ENCODE measurements around the gene PHRF1.

PHRF1 gene

DNA sequence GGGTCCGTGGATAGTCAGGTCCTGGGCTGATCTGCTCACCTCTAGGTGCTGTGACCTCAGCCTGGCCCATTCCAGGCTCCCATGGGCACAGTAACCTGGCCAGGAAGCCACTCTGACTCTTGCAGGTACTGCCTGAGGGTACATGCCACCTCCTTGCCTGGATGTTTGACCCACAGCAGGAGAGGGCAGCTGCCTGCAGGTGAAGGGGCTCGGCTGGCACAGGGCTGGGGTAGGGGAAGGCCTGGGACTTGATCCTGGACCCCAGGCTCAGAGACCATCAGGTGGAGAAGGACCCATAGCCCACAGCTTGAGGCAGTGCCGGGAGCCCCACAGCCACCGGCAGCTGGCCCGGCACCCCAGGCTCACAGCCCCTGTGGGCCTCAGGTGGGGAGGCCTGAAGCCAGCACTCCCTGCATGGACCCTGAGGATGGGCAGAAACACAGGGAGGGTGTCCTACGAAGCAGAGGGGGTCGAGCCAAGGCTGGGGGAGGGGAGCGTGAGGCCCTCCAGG, 36.2 kb upstream of the PHRF1 start:
- no peak for DNase-seq

DNA sequence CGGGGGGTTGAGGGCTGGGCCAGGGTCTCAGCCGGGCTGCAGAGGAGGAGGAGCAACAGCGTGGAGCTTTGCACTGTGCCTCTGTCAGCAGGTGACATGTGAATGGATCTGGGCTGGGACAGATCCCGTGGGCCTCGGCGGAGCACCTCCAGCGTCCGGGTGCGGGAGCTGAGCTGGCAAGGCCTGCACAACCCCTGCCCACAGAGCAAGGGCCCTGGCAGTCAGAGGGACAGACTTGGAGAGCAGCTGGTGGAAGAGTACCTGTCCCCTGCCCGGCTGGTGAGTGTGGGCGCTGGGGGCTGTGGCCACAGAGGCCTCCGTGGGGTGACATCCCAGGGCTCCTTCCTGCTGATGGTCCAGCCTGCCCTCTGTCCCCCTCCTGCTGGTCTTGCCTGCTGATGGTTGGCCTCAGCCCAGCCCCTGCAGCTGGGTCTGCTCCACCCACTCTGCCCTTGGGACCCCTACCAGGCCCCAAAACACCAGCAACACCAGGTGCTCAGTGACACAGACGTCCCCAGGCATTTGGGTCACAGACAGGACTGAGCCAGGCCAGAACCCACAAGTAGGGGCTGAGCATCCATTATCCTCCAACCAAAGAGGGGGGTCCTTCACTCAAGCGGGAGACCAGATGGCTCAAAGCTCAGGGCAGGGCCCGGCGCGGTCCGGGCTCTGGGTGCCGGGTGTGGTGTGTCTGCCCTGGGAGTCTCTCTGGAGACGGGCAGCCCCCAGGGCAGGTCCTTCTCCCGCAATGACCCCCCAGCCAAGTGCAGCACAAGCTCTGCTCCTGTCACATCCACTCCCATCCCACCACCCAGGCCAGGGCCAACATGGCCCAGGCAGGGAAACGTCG, 35.5 kb upstream of the PHRF1 start:
- no peak for DNase-seq

DNA sequence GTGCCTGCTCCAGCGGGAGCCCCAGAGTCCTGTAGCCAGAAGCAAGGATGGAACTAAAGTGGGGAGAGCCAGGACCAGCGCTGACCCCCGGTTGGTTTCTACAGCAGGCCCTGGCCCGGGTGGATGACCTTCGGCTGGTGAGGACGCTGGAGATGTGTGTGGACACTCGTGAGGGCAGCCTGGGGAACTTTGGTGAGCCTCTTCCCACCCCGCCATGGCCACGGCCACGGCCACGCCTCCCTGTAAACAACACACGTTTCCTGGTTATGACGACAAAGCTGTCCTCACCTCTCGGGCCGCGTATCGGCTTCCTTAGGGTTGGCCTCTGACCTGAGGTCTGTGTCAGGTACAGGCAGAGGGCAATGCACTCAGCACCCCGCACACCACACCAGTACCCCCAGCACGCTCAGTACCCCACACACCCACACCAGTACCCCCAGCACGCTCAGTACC, 34.8 kb upstream of the PHRF1 start:
- DNase-seq: no peak

DNA sequence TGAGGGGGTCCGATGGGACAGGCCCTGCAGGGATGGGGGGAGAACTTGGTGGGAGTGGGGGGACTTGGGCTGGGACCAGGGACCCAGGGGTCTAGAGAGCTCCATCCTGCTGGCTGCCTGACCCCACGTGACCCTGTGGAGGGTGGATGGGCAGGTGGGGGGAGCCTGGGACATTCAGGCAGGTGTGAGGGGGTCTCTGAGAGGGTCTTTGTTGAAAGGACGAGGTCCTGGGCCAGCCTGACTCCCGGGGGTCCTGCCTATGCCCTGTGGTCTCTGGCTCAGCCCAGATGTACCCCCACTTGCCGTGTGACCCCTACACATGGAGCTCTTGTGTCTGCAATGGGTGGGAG, 31.5 kb upstream of the PHRF1 start:
- DNase-seq: no peak

DNA sequence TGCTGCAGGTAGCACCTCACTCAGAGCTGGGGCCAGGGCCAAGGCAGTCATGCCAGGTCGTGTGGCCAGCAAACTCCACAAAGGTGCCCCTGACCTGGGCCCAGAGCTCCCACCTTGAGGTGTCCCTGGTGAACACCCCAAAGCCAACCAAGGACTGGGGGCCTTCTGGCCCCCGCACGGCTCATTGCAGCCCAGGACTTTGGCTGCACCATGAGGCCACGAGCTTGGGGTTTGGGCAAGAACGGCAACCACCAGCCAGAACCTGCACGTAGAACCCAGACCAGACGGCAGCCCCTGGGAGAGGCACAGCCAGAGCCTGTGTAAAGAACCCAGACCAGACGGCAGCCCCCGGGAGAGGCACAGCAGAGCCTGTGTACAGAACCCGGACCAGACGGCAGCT, 31.1 kb upstream of the PHRF1 start:
- DNase-seq: no peak

DNA sequence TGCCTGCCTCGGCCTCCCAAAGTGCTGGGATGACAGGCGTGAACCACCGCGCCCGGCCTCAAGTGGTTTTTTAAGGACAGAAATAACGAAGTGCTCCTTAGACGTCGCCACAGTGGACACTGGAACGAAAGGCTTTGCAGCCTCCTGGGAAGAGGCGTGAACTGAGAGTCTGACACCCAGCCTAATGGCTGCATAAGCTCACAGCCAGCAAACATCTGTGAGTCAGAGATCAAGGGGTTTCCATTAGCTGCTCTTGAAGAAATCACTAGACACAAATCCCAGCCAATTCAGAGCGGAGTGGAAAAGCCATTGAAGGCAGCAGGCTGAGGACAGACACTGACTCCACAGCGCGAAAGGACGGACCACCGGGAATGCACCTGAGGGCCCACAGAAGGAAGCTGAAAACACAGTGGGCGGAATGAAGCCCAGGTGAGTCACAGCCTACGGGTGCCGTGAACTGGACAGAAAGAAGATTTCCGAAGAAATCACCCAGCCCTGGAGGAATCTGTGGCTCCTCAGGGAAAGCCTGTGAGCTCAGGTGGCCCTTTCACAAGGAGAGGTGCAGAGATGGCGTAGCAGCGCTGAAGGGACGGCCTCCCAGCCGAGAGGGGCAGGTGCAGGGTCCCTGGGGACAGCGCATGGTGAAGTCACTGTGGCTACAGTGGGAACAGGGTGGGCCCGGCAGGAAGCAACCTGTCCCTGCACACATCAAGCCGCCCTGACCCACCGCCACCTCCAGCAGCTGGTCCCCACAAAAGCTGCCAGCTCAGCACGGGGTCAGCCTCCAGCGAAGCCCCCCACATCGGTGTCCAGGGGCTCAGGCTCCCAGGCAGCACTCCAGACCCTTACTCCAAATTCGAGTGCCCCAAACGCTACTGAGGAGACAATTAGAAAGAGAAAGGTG, 27.3 kb upstream of the PHRF1 start:
- no peak for DNase-seq

DNA sequence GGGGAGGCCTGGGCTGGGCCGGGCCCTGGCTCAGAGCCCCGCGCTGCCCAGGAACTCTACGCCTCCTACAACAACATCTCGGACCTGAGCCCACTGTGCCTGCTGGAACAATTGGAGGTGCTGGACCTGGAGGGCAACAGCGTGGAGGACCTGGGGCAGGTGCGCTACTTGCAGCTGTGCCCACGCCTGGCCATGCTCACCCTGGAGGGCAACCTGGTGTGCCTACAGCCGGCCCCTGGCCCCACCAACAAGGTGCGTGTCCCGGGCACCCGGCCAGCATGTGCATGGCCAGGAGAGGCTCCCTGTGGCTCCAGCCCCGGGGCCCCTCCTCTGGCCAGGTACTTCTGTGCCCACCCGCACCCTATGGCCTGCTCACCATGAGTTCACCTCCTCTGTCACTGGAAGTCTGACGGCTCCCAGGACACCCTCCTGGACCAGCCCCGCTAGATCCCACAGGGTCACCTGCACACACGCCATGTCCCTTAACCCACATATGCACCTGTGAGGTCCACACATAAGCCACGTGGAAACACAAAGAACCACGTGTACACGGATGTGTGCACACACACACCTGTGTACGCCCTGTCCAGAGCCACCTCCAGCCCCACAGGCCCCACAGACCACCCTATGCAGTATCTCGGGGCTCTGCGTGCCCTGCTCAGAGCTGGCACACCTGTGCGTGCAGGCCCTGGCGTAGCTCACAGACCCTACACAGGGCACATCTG, 26.1 kb upstream of the PHRF1 start:
- no peak for DNase-seq

DNA sequence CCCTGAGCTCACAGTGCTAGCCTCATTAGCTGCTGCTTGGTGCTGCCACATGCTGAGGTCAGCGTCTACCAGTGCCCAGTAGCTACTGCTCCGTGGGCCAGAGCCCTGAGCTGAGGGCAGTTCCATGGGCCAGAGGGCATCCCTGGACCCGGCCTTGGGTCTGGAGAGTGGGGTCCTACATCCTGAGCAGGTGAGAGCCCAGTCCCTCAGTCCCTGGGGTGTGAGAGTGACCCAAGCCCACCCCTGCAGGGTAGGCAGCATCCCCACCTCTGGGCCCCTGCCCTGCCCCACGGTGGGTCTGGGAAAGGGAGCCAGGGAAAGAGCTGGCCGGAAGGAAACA, 25.6 kb upstream of the PHRF1 start:
- no peak for DNase-seq

DNA sequence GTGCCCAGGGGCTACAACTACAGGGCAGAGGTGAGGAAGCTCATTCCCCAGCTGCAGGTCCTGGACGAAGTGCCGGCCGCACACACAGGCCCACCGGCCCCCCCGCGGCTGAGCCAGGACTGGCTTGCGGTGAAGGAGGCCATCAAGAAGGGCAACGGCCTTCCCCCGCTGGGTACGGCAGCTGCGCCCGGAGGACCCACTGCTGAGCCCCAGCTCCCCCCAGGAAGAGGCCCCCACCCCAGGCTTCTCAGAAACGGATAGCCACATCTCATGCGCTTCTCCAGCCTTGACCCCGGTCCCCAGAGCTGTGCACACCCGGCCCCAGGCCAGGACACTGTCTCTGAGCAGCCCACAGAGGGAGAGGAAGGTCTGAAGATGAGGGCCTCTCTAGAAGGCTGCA, 25.1 kb upstream of the PHRF1 start:
- no peak for DNase-seq

DNA sequence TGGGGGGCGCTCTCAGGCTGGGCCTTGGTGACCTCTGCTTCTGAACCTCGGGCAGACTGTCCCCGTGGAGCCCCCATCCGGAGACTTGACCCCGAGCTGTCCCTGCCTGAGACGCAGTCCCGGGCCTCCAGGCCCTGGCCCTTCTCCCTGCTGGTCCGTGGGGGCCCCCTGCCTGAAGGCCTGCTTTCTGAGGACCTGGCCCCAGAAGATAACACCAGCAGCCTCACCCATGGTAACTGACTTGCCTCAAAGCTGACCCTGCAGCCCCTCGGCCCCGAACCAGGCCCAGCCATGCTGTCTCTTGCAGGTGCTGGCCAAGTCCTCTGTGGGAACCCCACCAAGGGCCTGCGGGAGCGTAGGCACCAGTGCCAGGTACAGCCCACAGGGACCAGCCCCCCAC, 24.7 kb upstream of the PHRF1 start:
- DNase-seq: no peak

DNA sequence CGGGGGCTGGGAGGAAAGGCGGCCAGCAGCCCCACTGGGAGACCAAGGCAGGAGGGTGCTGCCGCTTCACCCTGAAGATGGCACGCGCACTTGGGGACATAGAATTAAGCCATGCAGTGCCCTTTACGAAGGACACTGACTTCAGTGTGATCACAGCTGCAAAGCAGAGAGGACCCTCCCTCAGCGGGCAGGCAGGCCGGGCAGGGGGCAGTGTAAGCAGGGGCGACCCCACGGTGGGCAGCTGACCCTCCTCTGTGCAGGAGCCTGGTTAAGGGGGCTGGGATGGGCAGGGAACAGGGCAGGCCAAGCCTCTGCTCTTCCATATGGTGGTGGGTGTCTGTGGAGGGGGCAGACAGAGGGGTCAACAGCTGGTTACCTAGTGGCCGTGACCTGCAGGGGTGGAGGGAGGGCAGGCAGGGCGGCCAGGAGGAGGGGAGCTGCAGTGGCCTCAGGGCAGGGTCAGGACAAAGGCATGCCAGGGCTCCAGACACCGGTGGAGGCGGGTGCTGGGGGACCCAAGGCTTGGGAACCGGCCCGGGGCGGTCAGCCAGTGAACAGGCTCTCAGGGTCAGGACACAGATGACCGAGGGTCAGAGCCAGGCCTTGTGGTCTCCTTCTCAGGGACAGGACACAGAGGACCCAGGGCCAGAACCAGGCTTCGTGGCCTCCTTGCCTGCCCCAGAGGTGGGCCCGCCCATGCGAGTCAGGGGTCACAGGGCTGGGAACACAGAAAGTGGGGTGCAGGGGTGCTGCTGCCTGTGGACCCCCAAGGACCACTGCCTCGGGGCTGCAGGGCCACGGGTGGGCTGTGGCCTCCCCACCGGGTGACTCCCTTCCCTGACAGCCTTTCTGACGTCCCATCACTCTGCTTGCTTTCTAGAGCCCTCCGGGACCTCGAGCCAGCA, 22.9 kb upstream of the PHRF1 start:
- no peak for DNase-seq

DNA sequence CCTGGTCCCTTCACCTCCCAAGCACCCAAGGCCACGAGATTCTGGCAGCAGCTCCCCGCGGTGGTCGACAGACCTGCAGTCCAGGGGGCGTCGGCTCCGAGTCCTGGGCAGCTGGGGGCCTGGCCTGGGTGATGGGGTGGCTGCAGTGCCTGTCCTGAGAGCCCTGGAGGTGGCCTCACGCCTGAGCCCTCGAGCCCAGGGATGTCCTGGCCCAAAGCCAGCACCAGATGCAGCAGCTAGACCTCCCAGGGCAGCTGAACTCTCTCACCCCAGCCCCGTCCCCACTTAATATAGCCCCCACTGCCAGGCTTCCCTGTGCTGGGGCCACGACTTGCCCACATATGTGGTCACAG, 22.3 kb upstream of the PHRF1 start:
- DNase-seq: no peak

DNA sequence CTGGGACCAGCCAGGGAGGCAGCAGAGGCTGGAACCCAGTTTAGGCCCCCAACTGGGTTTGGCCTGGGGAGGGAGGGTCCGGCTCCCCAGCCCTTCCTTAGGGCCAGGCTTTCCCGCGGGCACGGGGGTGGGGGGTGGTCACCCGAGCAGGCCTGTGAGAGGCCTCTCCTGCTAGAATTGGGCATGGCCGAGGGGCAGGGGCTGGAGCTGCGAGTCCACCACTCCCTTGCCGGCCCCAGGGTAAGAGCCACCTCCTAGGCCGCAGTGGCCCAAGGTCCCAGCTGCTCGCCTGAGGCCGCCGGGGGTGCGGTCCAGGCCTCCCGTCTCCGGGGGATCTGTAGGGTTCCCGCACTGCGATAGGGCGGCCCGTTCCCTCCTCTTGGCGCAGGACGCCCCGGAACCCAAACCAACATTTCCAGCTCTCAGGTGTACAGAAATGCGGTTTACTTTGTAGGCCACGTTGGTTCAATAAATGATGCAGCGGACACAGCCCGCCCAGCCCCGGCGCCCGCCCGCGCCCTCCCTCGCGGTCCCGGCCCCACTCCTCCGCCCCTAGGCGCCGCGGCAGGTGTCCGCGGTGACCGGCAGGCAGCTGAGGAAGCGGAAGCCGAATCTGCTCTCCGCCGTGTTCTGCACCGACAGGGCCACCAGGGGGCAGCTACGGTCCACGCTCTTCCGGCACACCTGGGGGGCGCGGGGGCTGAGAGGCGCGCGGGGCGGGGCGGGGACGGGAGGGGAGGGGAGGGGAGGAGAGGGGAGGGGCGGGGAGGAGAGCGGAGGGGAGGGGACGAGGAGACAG, 21.6 kb upstream of the PHRF1 start:
- peak; percentile 52 for DNase-seq

DNA sequence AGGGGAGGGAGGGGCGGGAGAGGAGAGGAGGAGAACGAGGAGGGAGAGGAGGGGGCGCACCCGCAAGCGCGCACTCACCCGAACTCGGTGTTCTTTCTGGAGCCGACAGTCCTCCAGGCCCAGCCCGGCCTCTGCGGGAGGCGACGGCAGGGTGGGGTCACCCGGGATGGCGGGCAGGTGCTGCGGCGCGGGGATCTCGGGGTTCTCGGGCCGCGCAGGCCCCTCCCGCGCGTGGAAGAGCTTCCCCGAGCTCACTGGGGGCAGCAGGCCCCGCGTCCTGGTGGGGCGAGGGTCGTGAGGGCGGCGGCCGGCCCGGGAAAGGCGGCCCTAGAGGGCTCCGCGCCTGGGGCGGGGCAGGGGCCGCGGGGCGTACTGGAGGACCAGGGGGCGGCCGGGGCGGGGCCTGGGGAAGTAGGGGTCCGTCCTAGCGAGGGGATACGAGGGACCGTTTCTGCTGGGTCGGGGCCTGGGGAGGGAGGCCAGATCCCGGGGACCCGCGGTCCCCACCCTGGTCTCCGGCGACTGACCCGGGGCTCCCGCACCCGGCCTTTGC, 21.0 kb upstream of the PHRF1 start:
- DNase-seq: no peak

DNA sequence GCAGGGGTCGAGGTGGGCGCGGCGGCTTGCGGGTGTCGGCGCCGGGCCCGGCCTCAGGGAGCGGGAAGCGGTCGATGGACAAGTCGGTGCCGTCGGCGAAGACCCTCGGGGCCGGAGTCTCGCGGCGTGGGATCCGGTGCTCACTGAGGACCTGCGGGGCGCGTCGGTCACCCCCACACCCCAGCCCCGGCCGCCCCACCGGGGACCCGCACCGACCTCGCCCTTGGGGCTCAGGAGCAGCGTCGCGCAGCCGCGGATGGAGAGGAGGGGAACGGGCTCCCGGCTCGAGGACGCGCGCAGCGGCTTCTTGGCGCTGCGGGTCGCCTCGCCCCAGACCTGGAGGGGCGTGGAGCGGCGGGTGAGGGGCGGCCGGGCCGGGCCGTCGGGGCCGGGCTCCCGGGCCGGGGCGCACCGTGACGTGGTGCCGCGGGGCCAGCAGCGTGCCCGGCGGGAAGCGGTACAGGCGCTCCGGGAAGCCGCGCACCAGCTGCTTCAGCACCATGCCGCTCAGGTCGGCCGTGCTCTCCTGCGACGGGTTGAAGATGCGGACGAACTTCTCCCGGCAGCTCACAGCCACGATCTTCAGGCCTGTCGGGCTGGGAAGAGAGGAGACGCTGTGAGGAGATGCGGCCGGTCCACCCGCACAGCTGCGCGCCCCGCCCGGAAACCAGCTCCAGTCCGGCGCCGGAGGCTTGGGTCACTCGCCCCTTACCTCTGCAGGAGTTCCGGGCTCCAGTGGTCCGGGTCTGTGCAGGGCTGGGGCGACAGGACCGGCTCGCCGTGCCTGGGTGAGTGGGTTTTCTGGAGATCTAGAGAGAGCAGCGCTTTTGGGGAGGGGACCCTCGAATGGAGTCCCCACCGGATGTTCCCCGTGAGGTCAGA, 20.2 kb upstream of the PHRF1 start:
- DNase-seq: no peak

DNA sequence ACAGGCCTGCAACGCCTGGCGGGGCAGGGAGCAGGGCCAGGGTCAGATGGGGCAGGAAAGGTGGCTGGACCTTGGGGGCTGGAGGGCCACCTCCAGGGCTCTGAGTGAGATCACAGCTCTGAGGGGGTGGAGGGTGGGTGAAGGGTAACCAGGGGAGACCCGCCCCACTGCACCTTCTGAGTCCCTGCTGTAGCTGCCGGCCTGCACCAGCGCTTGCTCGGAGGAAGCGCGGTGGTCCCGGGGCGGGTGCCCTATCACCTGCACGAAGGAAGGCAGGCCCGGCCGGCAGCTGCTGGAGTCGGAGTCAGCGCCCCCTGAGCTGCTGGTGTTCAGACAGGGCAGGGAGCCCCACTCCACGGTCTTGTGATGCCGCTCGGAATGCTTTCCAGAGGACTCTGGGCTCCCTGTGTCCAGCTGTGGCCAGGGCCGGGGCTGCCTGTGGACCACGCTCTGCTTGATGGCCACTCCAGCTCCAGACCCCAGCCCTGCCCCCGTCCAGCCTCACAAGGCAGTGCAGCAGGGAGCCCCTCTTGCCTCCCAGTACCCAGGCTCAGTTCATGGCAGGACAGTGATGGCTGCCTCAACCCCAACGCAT, 19.5 kb upstream of the PHRF1 start:
- no peak for DNase-seq

DNA sequence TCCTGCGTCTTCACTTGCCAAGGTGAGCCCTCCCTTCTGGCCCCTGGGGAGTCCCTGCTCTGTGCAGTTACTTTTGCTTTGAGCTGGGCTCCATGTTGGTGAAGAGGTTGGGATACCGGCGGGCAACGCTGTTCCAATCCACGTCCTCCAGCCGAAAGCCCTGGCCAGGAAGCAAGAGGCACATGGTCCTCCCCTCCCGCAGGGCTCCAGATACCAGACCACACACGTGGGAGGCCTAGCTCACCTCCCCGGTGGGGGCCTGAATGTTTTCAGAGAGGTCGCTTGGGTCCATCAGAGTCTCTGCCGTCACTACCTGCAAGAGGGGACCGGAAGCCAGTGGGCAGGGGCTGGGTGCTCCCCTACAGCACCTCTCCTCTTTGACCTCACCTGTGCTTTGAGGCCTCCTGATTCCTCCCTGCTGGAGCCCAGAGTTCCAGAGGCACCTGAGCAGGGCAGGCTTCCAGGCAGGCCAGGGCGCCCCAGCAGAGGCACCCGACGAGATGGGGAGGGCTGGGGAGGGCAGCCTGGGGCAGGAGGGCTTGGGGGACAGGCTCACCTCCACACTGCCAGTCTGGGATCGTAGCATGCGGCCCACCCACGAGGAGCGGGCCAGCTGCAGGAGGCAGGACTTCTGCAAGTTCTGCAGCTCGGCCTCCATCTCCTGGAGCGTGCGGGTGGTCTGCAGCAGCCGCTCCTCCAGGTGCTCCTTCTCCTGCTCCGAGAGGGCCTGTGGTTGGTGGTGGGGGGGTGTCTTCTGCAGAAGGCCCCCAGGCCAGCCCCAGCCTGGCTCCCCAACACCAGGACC, 18.7 kb upstream of the PHRF1 start:
- no peak for DNase-seq

DNA sequence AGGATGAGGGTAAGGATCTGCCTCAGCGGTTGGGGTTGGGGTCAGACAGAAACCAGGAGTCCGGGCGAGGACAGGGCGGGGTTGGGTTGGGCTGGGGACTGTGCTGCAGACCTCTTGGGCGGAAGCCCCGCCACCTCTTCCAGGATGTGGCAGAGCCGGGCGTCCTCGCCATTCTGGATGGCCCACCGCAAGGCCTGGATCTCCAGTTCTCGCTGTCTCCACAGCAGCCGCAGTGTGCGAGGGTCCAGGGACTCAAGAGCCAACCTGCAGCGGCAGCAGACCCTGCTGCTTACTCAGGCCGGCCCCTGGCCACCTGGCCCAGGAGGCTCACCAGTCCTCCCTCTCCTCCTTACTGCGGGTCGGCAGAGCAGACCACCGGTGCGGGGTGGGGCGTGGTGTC, 17.8 kb upstream of the PHRF1 start:
- no peak for DNase-seq

Measured in NCI-H1048 (cell line).